Testis (tissue), 3 donors: ENCODE results near the gene FILIP1L. TPM values are rescaled to one million over a fixed set of nuclear protein-coding genes. Genes with fewer than 3 reads are reported as not detected.

ENCODE experiments used
- DNase-seq: peaks from one replicate; pipeline ENCODE4 v3.0.0-alpha.2; 2019
- H3K27ac ChIP-seq, 2 donors: fragments of 200-600 bp; sonication (generic); one replicate each; pipeline ENCODE4 v1.5.1; 2019
- H3K27me3 ChIP-seq: fragments of 200-600 bp; sonication (generic); one replicate; pipeline ENCODE4 v1.5.1; 2019
- H3K36me3 ChIP-seq: fragments of 200-600 bp; sonication (generic); one replicate; pipeline ENCODE4 v1.5.1; 2017; ENCODE audit warnings: low read depth; ENCODE audit errors: missing control alignments
- H3K4me1 ChIP-seq: fragments of 200-600 bp; sonication (generic); one replicate; pipeline ENCODE4 v1.5.1; 2019
- H3K4me3 ChIP-seq, 2 donors: fragments of 200-600 bp; sonication (generic); one replicate each; pipeline ENCODE4 v1.5.1; 2017 to 2019
- H3K9me3 ChIP-seq: fragments of 200-600 bp; sonication (generic); one replicate; pipeline ENCODE4 v1.5.1; 2017
- POLR2A ChIP-seq: fragments of 450-650 bp; IDR thresholded peaks from one replicate; pipeline ENCODE4 v1.6.1; 2017; ENCODE audit warnings: antibody characterized with exemption, mild to moderate bottlenecking, moderate library complexity
- WGBS, 2 donors: methylation state at CpG; one replicate each; pipeline ENCODE4 v1.1.5; 2018; 5-methylcytosine and 5-hydroxymethylcytosine counted together
- intact Hi-C: fragments of 100-400 bp; cut with DNase I; formaldehyde crosslinking; loops from one replicate; pipeline ENCODE4 v1.15.1; 2023; ENCODE audit warnings: low total_unique reads
- polyA plus RNA-seq: library from polyadenylated mRNA; stranded (reverse); fragments of 350-450 nt; fragmentation: Illumina TruSeq; extraction: RNeasy Lipid Tissue Mini Kit (QIAGEN cat#74804); gene quantifications from one replicate; pipeline ENCODE4 v1.2.3, GENCODE V29; 2014; ENCODE audit warnings: low read depth, low replicate concordance; ENCODE audit not compliant: insufficient read depth
- total RNA-seq, 2 donors: library from RNA; depleted of rRNA; stranded (reverse); fragments of >200 nt; gene quantifications; one replicate each; pipeline ENCODE4 v1.2.3, GENCODE V29; 2016
- TF ChIP-seq, protein P1 (sequence below), 3 experiments: fragments of 450-650 bp in 2 of 3; fragments of 200-600 bp in 1 of 3; sonication (generic) in 1 of 3; IDR thresholded peaks; one replicate each; pipeline ENCODE4 v1.5.1; 2016 to 2019; ENCODE audit warnings: antibody characterized with exemption in 3 of 3, mild to moderate bottlenecking in 2 of 3, moderate library complexity in 1 of 3

The FILIP1L gene
- total and polyA plus RNA-seq, 3 donors from 2014 or later: 16.5 to 20.1 (median 16.7) TPM

DNA sequence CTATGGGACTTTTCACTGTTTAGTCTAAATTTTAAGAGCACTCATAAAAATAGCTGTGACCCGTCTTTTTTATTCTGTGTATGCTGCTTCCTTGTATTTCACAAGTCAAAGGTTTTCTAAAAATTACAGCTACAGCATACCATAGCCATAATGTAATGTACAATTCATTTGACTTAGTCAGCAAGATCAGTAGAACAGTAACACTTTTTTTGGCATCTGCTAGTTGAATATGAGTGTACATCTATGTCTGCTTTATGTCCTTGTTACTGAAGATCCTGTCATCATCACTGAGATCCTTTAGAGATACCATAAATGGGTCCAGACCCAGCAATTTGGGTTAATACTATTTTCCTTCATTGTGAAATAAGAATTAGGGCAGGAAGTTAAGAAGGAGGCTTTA is 254.5 kb downstream of the FILIP1L start:
- no peak overlapping the region for H3K27ac ChIP-seq
- no peak for DNase-seq
- intact Hi-C loops: no loop called here

GRCh38 chr3:99858469-99858868 is 255.8 kb downstream of the FILIP1L start:
- H3K9me3 ChIP-seq: no peaks in the 10 kb centered on the region
- 87 to 91% methylated on average over 2 of the region's 2 CpGs for WGBS, 2 donors
- H3K36me3 ChIP-seq: no peaks in the 10 kb centered on the region
- H3K27me3 ChIP-seq: no peaks in the 10 kb centered on the region
- TF ChIP-seq POLR2A: no peak
- TF ChIP-seq, protein P1, sequence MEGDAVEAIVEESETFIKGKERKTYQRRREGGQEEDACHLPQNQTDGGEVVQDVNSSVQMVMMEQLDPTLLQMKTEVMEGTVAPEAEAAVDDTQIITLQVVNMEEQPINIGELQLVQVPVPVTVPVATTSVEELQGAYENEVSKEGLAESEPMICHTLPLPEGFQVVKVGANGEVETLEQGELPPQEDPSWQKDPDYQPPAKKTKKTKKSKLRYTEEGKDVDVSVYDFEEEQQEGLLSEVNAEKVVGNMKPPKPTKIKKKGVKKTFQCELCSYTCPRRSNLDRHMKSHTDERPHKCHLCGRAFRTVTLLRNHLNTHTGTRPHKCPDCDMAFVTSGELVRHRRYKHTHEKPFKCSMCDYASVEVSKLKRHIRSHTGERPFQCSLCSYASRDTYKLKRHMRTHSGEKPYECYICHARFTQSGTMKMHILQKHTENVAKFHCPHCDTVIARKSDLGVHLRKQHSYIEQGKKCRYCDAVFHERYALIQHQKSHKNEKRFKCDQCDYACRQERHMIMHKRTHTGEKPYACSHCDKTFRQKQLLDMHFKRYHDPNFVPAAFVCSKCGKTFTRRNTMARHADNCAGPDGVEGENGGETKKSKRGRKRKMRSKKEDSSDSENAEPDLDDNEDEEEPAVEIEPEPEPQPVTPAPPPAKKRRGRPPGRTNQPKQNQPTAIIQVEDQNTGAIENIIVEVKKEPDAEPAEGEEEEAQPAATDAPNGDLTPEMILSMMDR (IDR thresholded peaks at IDR 0.05): no peak
- DNase-seq: no peak
- no peaks in the 10 kb centered on the region for H3K4me1 ChIP-seq
- H3K27ac ChIP-seq: no peak overlapping the region
- intact Hi-C loops: no loop called here
- no peak overlapping the region for H3K4me3 ChIP-seq

More for the DNA sequence above, 254.5 kb downstream of the FILIP1L start:
- 41 to 59% methylated on average over 1 of the region's 1 CpG for WGBS, 2 donors
- Histone ChIP-seq H3K4me1 (no peaks in the 10 kb centered on the region), H3K9me3 (no peaks in the 10 kb centered on the region), H3K4me3 (no peak overlapping the region), H3K36me3 (no peaks in the 10 kb centered on the region), H3K27me3 (no peaks in the 10 kb centered on the region)
- TF ChIP-seq, protein P1 (IDR thresholded peaks at IDR 0.05): no peak
- no peak for TF ChIP-seq POLR2A

DNA sequence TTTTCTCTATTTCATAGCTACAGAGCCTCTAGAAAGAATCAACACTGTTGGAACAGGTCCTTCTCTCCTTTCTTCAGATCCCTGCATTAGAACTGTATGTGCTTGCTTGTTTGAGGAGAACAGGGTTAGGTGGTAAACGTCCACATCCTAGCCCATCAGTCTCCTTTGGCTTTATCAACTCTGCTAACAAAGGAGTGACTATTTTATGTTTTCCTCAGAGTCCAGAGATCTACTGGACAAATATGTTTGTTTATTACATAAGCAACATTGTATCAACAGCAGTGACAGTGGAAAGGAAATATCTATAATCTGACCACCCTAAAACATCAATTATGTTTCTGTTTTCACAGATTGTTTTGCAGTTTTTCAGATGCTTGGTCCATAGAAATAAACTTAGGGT is 257.0 kb downstream of the FILIP1L start:
- intact Hi-C loops: no loop called here
- Histone ChIP-seq H3K4me3 (no peak overlapping the region), H3K36me3 (no peaks in the 10 kb centered on the region), H3K27ac (no peak overlapping the region), H3K27me3 (no peaks in the 10 kb centered on the region), H3K9me3 (no peaks in the 10 kb centered on the region), H3K4me1 (no peaks in the 10 kb centered on the region)
- no peak for DNase-seq
- 33 to 45% methylated on average over 1 of the region's 1 CpG for WGBS, 2 donors
- TF ChIP-seq, protein P1 (IDR thresholded peaks at IDR 0.05): no peak
- no peak for TF ChIP-seq POLR2A

DNA sequence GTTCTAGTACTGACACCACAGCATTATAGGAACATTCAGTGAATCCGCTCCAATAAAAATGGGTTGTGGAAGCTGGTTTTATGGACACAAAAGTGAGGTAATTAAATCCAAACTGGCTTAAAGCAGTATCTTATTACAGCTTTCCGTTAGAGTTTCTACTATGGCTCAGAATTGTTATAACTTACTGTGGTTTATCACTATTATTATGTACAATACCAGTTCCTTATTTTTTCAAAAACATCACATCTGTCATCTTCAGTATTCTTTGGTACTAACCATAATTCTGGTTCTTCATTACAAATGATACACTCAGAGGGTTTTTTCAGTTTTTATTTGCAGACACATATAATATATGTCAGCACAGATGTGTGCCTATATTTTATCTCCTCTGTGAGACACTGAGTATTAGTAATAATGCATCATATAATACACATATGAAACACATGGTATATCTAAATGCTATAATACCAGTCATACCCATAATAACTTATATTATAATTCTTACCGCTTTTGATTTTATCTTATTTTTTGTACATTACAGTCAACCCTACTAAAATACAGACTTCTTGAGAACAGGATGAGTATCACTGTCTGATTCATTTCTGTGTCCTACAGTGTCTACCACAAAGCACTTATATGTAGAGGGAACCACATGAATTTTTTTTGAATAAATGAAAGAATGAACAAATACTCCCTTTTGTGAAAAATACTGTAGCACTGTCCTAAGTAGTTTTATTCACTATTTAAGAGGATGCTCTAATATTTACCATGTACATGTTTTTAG is 257.7 kb downstream of the FILIP1L start:
- intact Hi-C loops: no loop called here
- H3K4me1 ChIP-seq: no peaks in the 10 kb centered on the region
- DNase-seq: no peak
- 84 to 94% methylated on average over 3 of the region's 3 CpGs for WGBS, 2 donors
- no peaks in the 10 kb centered on the region for H3K9me3 ChIP-seq
- no peak overlapping the region for H3K27ac ChIP-seq
- no peaks in the 10 kb centered on the region for H3K27me3 ChIP-seq
- no peak overlapping the region for H3K4me3 ChIP-seq
- TF ChIP-seq POLR2A: no peak
- TF ChIP-seq, protein P1 (IDR thresholded peaks at IDR 0.05): no peak
- no peaks in the 10 kb centered on the region for H3K36me3 ChIP-seq

DNA sequence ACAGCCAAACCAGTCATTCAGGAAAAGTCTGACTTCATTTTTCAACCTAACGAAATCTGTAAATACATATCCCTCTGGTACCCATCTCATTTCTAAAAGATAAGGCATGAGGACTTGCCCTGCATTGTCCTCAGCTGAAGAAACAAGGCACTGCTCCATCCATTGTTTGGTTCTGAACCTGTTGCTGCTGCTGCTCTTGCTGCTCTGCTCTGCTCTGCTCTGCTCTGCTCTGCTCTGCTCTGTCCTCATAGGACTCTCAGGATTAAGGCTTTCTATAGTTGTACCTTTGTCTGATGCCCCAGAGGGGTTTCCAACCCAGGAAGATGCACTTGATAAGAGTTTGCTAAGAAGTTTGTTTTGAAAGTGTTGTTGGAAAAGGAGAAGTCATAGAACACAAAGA is 258.4 kb downstream of the FILIP1L start:
- no peaks in the 10 kb centered on the region for H3K9me3 ChIP-seq
- TF ChIP-seq POLR2A: no peak
- TF ChIP-seq, protein P1 (IDR thresholded peaks at IDR 0.05): no peak
- no peaks in the 10 kb centered on the region for H3K4me1 ChIP-seq
- no peak overlapping the region for H3K4me3 ChIP-seq
- no peak overlapping the region for H3K27ac ChIP-seq
- no peak for DNase-seq
- no peaks in the 10 kb centered on the region for H3K27me3 ChIP-seq
- no peaks in the 10 kb centered on the region for H3K36me3 ChIP-seq
- 83 to 89% methylated on average over 1 of the region's 1 CpG for WGBS, 2 donors
- intact Hi-C loops: no loop called here
